A673 (cell line): ENCODE data around the gene TMPRSS13.

Experiments
- CTCF ChIP-seq: fragments of 300-800, 200-600 bp; sonication (generic); conservative IDR thresholded peaks from 2 replicates; pipeline ENCODE4 v1.5.1; 2017; ENCODE audit warnings: low read depth, mild to moderate bottlenecking, antibody characterized with exemption, low read length, moderate library complexity, mixed read lengths
- EZH2 ChIP-seq: fragments of 200-600 bp; sonication (generic); IDR thresholded peaks from 2 replicates; pipeline ENCODE4 v1.6.1; 2017; ENCODE audit warnings: borderline replicate concordance, low read depth, mild to moderate bottlenecking, mixed read lengths, antibody characterized with exemption, low read length; ENCODE audit not compliant: poor library complexity, severe bottlenecking

GRCh38 chr11:117946842-117947526 lies 17.8 kb upstream of the TMPRSS13 start:
- TF ChIP-seq CTCF = peak; percentile 97
- no peak for TF ChIP-seq EZH2
